DMS53 (cell line): ENCODE results near the gene CRYBB3.
"Not testable (repeated sequence)": the region's sequence is repeated elsewhere in the genome, so short reads cannot be mapped to it uniquely, and the experiment has no call there.

Experiments used
- DNase-seq: peaks from one replicate; lab custom pipeline; 2025; lab: John Stamatoyannopoulos, UW

CRYBB3 gene

DNA sequence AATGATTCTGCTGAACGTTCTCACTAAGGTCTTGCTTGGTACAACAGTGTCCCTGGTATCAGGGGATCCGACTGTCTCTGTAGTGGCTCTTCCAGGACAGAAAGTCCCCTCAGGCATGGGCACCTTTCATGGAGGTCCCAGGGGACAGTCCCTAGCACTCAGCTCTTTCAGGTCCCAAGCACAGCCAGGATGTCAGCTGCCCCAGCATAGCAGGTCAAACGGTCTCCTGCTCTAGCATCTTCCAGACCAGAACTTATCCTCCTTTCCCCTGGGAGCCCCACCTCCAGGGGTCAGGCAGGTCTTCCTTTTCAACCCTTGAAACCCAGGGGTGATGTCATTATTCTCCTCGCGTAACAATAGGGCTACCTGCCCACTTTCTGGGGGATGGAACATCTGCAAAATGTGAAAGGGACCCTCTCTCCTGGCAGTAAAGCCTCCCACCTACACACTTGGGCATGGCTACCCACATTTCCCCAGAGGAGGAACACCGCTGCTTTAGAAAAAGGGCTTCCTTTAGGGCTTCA, 24.7 kb upstream of the CRYBB3 start:
- no peak for DNase-seq

- DNase-seq: no peak
Observed at GRCh38 chr22:25176175-25176574, 23.5 kb upstream of the CRYBB3 start.

GRCh38 chr22:25176799-25177198, 22.9 kb upstream of the CRYBB3 start:
- DNase-seq: no peak

DNA sequence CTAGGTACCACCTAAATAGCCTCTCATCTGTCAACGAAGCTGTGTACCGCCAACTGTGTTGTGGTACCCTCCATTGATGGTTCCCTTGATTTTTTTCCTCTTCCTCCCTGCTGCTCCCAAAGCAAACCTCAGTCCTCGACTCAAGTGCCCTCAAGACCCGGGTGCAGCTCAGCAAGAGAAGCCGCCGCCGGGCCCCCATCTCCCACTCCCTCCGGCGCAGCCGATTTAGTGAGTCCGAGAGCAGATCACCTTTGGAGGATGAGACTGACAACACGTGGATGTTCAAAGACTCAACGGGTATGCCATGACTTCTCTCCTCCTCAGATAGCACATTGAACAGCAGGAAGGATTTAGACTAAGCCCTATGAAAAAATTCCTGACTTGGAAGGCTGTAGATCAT, 22.4 kb upstream of the CRYBB3 start:
- DNase-seq: no peak

GRCh38 chr22:25177895-25178294, 21.8 kb upstream of the CRYBB3 start:
- DNase-seq: no peak

- not testable (repeated sequence) for DNase-seq
Observed at GRCh38 chr22:25178348-25178747, 21.3 kb upstream of the CRYBB3 start.

DNA sequence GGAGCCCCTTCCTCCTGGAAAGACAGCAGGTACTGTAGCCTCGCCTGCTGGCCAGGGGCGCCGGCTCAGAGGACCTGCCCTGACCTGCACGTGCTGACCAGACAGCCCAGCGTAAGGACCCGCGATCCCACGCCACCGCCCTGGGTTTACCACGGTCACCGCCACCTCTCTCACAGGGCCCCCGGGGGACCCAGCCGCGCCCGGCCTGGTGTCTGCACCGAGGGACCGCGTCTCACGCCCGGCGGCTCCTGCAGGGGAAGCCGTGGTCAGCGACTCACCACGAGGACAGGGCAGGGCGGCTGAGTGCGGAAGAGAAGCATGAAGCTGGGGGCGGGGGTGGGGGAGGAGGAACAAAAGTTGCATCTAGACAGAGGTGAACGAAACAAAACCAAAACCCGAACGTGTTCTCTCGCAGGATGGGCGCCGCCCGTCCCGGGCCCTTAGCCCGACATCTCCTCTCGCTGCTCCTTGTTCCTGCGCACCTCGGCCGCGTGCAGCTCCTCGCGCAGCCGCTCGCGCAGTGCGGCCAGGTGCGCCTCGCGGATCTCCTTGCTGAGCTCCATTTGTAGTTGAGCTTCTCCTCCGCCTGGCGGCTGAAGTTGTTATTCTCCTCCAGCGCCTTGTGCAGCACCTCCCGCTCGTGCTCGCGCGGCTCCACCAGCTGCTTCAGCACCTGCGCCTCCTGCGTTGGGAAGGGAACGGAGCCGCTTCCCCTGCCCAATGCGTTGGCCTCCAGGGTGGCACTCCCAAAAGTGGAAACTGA, 20.6 kb upstream of the CRYBB3 start:
- not testable (repeated sequence) for DNase-seq

DNA sequence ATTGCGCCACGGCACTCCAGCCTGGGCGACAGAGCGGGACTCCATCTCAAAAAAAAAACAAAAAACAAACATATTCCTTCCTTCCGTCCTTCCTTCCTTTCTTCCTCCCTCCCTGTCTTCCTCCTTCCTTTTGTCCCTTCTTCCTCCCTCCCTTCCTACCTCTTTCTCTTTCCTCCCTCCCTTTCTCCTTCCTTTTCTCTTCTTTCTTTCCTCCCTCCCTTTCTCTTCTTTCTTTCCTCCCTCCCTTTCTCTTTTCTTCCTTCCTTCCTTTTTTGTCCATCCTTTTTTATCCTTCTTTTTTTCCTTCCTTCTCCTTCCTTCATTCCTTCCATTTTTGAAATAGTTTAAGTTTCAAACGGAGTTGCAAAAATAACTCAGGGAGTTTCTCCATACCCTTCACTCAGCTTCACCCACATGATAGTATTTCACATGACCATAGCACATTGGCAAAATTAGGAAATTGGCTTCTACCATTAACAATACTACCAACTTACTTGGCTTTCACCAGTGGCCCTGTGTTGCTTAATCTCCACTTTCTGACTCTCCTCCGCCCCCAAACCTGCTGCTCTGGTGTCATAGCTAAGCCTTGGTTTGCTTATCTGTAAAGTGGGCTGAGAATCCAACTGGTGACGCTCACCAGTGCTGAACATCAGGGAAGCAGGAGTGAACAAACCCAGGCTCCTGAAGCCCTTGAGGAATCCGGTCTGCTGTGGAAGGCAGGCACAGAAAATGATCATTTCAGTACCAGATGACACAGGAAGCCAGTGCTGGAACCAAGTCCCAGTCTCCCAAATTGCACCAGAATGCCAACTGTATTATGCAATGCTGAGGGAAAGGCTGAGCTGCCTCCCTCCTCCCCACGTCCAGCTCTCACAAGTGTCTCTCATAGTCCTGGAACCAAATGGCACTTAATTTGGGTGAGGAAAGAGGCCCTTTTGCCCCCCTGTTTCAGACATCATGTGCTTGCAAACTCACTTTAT, 17.2 kb upstream of the CRYBB3 start:
- DNase-seq: no peak

DNA sequence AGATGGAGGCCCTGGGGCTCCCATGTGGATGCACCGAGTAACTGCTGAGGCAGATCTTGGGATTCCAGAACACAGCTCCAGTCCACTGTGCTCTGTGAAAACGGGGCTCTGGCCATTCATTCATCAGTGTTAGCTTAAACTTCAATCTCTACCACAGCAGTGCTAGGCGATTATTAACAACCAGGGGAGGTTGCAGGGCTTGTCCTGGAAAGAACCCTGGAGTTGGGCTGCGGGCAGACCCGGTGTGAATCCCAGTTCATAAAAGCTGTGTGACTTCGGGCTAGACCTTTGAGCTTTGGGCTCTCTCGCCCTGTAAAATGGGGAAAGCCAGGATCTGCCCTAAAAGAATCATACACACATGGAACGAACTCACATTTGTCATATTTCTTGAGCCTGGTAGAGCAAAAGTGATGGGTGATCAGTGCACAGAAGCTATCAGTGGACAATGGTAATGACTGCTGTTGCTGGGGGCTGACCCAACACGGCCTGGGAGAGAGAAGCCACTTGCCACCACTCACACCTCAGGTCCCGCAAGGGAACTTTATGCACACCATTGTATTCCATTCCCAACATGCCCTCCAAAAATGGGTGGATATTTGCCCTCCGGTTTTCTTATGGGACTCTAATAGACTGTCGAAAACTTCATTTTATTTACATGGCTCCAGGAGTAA, 15.6 kb upstream of the CRYBB3 start:
- no peak for DNase-seq

- DNase-seq: no peak
Observed at GRCh38 chr22:25186140-25186539, 13.5 kb upstream of the CRYBB3 start.

DNA sequence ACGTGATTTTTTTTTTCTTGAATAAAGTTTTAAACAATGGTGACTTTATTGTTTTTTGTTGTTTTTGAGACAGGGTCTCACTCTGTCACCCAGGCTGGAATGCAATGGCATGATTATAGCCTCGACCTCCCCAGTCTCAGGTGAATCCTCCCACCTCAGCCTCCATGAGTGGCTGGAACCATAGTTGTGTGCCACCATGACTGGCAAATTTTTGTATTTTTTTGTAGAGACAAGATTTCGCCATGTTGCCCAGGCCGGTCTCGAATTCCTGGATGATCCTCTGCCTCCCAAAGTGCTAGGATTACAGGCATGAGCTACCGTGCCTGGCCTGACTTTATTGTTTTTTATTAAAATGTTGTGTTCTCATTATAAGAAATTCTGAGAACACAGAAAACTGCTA, 12.2 kb upstream of the CRYBB3 start:
- DNase-seq: no peak

- DNase-seq: no peak
Observed at GRCh38 chr22:25192406-25192805, 7.3 kb upstream of the CRYBB3 start.

DNA sequence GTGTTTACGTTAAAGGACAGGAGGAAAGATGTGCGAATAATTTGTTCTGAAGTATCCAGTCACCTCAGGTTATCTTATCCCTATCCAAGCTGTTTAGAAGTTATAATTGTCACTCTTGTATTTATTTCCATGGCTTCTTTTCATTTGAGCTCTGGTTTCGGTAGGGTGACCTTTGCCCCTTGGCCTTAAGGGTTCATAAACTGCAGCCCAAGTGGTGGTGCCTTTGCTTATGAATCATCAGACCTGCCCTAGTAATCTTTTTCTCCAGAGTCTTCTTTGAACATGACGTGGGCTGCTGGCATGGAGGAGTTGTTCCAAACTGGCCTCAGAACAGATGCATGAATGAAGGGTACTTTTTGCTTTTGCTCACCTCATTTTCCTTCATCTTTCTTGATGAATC, 6.5 kb upstream of the CRYBB3 start:
- DNase-seq: no peak

DNA sequence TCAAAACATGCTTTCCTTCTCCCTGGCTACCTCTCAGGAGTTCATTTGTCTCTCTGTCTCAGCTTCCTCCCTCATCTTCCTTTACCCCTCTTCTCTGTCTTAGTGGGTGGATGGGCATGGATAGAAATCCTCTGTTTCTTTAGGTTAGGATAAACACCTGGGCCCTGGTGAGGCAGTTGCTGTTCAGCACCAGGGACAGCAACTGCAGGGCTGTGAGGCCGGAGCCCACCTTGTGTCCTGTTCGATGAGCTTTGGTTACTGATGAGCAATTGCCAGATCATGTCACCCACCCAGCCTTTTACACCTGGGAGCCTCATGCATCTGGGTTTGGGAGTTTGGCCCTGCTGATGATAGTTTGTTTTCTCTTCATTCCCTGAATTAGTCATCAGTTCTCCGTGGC, 6.1 kb upstream of the CRYBB3 start:
- DNase-seq: no peak

- no peak for DNase-seq
Observed at GRCh38 chr22:25196326-25196725, 3.3 kb upstream of the CRYBB3 start.

- DNase-seq: no peak
Observed at GRCh38 chr22:25197340-25197739, 2.3 kb upstream of the CRYBB3 start.

DNA sequence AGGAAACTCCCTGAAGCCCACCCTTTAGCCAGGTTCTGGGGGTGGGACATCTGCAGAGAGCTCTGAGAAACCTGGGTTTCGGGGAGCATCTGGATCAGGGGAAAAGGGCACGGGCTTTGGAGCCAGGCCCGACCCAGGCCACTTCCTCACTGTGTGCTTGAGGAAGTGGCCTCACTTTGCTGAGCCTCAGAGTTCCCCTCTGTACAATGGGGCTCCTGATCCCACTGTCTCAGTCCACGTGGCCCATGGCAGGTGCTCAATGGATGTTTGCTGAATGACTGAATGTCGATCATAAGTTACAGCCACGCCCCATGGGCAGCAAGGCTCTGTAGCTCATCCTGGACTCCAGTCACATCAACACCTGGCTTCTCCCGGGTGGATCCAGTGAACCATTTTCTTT, 1.3 kb downstream of the CRYBB3 start:
- DNase-seq: no peak

- DNase-seq: no peak
Observed at GRCh38 chr22:25201557-25202273, 2.1 kb downstream of the CRYBB3 start.

- DNase-seq: peak; percentile 53
Observed at GRCh38 chr22:25202290-25202921, 2.7 kb downstream of the CRYBB3 start.

- no peak for DNase-seq
Observed at GRCh38 chr22:25203082-25203481, 3.4 kb downstream of the CRYBB3 start.

GRCh38 chr22:25204547-25204946, 4.9 kb downstream of the CRYBB3 start:
- DNase-seq: not testable (repeated sequence)
